ENCODE results near the gene CDK4.
"Not testable (repeated sequence)": the region's sequence is repeated elsewhere in the genome, so short reads cannot be mapped to it uniquely, and the experiment has no call there.

Gene CDK4

GRCh38 chr12:57724936-57725740 lies 27.0 kb downstream of the CDK4 start:
- no peak for DNase-seq (ENCODE audit: low spot score)

- no peak for DNase-seq (ENCODE audit: low spot score)
Measured at GRCh38 chr12:57724003-57724935, 27.8 kb downstream of the CDK4 start.

GRCh38 chr12:57723630-57723962 lies 28.5 kb downstream of the CDK4 start:
- DNase-seq (ENCODE audit: low spot score), result no peak

GRCh38 chr12:57722716-57723629 lies 29.1 kb downstream of the CDK4 start:
- DNase-seq (ENCODE audit: low spot score), result no peak

- DNase-seq (ENCODE audit: low spot score), result not testable (repeated sequence)
Measured at GRCh38 chr12:57721846-57722608, 30.1 kb downstream of the CDK4 start.

GRCh38 chr12:57720606-57721595 lies 31.2 kb downstream of the CDK4 start:
- DNase-seq (ENCODE audit: low spot score), result no peak

GRCh38 chr12:57719777-57720605 lies 32.1 kb downstream of the CDK4 start:
- DNase-seq (ENCODE audit: low spot score), result no peak

- DNase-seq (ENCODE audit: low spot score), result no peak
Measured at GRCh38 chr12:57718641-57719528, 33.2 kb downstream of the CDK4 start.

- no peak for DNase-seq (ENCODE audit: low spot score)
Measured at GRCh38 chr12:57717846-57718640, 34.1 kb downstream of the CDK4 start.

GRCh38 chr12:57717131-57717530 lies 35.0 kb downstream of the CDK4 start:
- DNase-seq (ENCODE audit: low spot score), result no peak

GRCh38 chr12:57716305-57716704 lies 35.8 kb downstream of the CDK4 start:
- no peak for DNase-seq (ENCODE audit: low spot score)

- DNase-seq (ENCODE audit: low spot score), result no peak
Measured at GRCh38 chr12:57715786-57716185, 36.3 kb downstream of the CDK4 start.

- not testable (repeated sequence) for DNase-seq (ENCODE audit: low spot score)
Measured at GRCh38 chr12:57715036-57715748, 36.9 kb downstream of the CDK4 start.

GRCh38 chr12:57713209-57713608 lies 38.9 kb downstream of the CDK4 start:
- no peak for DNase-seq (ENCODE audit: low spot score)

- DNase-seq (ENCODE audit: low spot score), result no peak
Measured at GRCh38 chr12:57712701-57713100, 39.4 kb downstream of the CDK4 start.

GRCh38 chr12:57708296-57708695 lies 43.8 kb downstream of the CDK4 start:
- DNase-seq (ENCODE audit: low spot score), result no peak

- DNase-seq (ENCODE audit: low spot score), result no peak
Measured at GRCh38 chr12:57707250-57707649, 44.9 kb downstream of the CDK4 start.
